HG02981 (cell line): ENCODE measurements around the gene DERL2.

Experiments
- ATAC-seq: cut with Tn5 transposase; IDR thresholded peaks from one replicate; pipeline ENCODE4 v1.9.1; 2021; ENCODE audit warnings: mild to moderate bottlenecking, moderate library complexity; ENCODE audit not compliant: unreplicated experiment

DERL2 gene

GRCh38 chr17:5502552-5502951, 16.6 kb upstream of the DERL2 start:
- no peak for ATAC-seq

- no peak for ATAC-seq
Observed at GRCh38 chr17:5501685-5502084, 15.7 kb upstream of the DERL2 start.

DNA sequence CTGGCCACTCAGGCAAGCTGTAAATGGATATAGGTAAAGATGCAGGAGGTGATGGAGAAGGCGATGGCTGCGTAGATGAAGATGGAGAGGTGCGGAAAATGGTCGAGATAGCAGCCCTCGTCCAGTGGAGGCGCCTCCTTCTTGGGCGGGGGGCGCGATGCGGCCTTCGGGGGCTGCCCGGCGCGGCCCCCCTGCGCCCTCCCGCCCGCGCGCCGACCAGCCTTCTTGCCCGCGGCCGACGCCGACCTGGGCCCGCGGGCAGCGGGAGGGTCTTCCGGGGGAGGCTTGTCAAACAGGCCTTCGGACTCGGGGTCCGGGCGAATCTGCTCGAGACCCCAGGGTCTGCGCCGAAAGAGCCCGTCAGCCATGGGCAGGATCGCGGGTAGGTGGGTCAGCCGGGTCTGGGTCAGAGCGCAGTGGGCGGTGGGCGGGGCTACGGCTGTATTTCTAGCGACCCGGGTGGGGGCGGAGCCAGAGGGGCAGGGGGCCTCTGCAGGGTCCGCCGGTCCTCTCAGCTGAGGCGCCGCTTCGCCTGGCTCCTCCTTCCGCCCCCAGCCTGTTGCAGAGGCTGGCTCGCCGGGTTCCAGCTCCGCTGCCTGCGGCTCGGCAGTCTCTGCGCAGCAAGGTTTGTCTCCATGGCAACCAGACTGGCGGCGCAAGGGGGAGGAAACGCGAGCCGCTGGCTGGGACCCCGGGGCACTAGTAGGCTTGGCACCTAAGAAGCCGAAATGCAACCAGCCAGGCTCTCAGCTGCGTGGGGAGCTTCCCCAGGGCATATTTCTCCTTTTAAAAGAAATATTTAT, 14.8 kb upstream of the DERL2 start:
- ATAC-seq, result no peak

DNA sequence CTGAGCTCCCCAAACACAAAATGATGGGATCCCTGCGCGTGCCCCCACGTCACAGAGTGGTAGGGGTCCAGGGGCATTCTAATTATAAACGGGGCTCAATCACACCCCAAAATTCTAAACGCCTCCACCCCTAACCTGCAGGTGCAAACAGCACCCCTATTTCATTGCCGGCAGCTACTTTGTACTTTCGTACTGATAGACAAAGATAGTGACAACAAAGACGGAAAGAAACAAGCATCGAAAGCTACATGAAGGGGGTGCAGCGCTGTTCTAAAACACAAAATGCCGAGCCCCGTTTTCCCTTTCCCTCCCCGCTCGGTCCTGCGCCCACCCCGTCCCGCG, 14.2 kb upstream of the DERL2 start:
- ATAC-seq, result no peak

DNA sequence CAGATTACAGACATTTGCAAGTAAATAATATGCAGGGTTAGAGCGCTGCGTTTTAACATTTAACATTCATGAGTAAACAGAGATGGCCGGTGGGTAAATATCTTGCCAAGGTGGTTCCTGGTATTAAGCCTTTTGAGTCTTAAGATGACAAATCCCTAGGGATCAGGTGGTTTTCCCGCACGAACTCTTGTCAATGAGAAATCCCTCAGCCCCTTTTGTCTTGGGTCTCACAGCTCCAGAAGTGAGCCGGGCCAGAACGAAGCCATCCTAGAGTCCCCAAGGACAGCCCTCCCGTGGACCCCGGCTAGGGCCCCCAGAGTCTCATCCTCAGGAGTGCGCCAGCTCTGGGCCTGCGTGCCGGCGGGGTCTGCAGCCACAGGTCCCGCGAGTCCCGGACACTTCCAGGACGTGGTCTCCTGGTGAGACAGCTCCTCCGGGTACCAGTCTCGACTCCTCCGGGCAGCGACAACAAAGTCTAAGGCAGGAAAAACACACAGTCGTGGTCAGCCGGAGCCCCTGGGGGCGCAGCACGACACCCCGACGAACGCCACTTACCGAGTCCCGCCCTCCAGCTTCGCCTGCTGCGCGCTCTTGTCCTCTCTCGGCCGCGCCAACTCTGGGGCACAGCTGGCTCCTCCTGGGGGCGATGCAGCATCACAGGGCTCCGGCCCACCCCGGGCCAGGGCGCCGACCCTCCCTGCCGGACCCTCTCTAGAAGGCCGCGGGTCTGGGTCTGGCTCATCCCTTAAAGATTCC, 13.7 kb upstream of the DERL2 start:
- no peak for ATAC-seq

DNA sequence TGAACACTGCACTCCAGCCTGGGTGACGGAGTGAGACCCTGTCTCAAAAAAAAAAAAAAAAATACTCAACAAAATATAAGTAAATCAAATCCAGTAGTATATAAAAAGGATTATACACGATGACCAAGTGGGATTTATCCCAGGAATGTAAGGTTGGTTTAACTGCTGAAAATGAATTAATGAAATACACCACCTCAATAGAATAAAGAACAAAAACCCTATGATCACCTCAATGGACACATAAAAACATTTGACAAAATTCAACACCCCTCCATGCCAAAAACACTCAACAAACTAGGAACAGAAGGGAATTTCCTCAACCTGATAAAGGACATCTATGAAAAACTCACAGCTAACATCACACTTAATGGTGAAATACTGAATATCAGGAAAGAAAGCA, 7.0 kb upstream of the DERL2 start:
- ATAC-seq, result no peak

DNA sequence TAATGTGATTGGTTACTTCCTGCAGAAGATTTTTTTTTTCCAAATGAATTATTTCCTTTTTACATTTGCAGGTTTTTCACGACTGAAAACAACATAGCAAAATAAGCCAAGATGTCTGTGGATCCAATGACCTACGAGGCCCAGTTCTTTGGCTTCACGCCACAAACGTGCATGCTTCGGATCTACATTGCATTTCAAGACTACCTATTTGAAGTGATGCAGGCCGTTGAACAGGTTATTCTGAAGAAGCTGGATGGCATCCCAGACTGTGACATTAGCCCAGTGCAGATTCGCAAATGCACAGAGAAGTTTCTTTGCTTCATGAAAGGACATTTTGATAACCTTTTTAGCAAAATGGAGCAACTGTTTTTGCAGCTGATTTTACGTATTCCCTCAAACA, 2.8 kb upstream of the DERL2 start:
- no peak for ATAC-seq

DNA sequence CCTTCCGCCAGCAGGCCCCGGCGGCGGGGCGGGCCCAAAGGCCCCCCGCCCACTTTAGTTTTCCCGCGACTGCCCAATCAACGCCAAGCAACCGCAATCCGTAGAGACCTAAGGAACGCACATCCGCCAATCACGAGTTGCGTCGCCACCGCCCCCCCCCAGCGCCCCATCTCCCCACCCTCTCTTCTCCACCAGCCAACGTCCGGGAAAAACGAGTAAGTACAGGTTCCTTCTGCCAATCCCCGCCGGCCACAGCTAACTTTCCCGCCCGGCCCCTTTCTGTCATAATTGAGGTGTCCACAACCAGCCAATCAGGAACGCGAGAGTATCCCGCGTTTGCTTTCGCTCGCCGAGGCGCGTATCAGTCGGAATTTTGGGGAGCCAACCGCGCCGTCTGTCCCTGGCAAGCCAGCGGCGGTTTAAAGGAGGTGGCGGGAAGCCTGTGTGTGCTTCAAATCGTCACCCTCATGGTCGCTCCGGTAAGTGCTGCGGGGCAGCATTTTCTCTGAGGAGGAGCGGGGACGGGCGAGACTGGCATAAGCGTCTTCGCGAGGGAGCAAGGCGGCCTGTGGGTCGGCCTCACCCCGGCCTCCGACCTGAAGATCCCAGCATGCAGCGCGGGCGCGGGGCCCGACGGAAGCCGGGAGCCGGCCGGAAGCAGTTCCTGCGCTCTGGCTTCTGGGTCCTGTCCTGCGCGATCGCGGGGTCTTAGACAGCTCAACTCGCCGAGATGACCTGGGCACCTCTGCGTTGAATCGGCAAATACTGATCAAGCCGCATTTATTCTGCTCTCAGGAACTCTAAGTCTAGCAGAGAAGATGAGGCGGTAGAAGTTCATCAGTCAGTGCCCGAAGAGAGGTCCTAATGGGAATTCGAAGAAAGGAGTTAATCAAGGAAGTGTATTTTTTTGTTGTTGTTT, 487 bp upstream of the DERL2 start, which contains the start of gene MIS12:
Gene MIS12, plus strand, starts transcription at position 361 of the 919 bp plus-strand sequence. CDS start 2,297 bp downstream, outside the sequence.
- peak; percentile 84 for ATAC-seq

DNA sequence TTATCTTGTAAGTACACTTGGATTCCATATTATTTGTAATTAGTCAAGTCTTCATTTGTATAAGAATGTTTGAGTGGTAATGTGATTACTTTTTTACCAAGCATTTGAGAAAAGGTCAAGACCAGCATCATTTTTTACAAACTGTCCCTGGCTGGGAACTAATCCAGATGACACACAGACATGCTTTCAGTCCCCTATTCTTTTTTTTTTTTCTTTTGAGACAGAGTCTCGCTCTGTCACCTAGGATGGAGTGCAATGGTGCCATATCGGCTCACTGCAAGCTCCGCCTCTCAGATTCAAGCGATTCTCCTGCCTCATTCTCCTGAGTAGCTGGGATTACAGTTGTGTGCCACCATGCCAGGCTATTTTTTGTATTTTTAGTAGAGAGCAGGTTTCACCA, 4.5 kb downstream of the DERL2 start:
- no peak for ATAC-seq

DNA sequence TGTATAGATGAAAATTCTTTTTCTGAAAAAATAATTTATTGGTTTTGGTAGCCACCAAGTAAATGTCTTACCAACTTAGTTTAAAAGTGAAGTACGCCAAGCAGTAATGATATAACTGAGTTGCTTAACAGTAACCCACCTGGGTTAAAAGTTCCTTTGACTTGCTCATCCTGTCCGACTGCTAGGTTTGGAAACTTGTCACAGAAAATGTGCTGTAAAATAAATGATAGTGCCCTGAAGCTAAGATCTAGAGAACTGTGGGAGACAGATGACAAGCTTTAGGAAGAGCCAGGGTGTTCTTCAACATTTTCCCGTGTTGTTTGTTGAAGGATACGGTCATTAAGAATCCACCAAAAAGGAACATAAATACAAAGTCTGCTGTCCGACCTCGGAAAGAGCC, 5.0 kb downstream of the DERL2 start:
- no peak for ATAC-seq

DNA sequence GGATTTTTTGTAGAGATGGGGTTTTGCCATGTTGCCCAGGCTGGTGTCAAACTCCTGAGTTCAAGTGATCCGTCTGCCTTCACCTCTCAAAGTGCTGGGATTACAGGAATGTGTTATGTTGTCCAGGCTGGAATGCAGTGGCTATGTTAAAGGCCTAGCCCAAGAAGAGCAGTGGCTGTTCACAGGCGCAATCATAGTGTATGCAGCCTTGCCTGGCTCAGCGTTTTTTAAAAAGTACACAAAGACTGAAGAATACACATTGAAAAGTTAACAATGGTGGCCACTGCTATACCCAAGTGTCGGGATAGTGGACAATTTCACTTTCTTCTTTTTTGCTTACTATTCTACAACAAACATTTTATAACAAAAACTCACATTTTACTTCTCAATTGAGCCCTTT, 7.0 kb downstream of the DERL2 start:
- ATAC-seq, result no peak

- ATAC-seq, result no peak
Observed at GRCh38 chr17:5473906-5474305, 12.1 kb downstream of the DERL2 start.

GRCh38 chr17:5472511-5472910, 13.5 kb downstream of the DERL2 start:
- ATAC-seq, result no peak

GRCh38 chr17:5468075-5468473, 17.9 kb downstream of the DERL2 start:
- peak; percentile 8 for ATAC-seq

DNA sequence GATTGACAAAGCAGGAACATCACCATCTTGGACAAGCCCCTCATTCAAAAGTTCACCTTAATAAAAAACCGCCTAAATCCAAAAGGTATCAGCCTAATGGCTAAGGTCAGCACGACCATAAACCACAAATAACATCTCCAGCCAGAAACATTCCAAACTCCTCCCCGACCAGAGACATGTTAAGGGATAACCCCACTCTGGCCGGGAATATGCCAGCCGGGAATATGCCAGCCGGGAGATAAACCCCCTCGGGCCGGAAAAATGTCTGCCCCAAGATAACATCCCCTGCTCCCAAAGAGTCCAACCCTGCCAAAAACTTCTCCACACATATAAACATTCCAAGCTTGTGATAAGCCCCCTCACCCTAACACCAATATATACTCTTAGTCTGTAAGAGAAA, 18.6 kb downstream of the DERL2 start:
- ATAC-seq, result no peak

- no peak for ATAC-seq
Observed at GRCh38 chr17:5466295-5466694, 19.7 kb downstream of the DERL2 start.

GRCh38 chr17:5464717-5465507, 21.1 kb downstream of the DERL2 start:
- ATAC-seq, result no peak

DNA sequence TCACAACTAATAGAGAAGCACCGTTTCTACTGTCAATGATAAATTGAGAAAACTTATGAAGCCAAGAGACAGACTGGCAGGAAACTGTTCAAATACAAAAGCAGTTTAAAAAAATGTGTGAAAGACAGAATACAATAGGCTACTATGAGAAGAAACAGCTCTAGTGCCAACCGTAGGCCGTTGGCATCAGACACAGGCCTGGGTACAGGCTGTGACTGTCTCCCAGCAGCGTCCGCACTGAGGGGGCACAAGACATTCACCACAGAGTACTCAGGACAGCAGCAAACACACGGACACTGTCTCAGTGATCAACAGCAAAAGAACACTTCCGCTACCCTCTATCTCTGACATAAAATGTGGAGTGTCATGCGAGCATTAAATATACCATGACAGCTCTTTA, 39.2 kb downstream of the DERL2 start:
- no peak for ATAC-seq

- no peak for ATAC-seq
Observed at GRCh38 chr17:5444209-5444608, 41.8 kb downstream of the DERL2 start.

- ATAC-seq, result no peak
Observed at GRCh38 chr17:5443728-5444127, 42.2 kb downstream of the DERL2 start.

GRCh38 chr17:5439446-5439764, 46.6 kb downstream of the DERL2 start:
- no peak for ATAC-seq
